ENCODE data around the gene PRDM16.
"Not testable (repeated sequence)": the region's sequence is repeated elsewhere in the genome, so short reads cannot be mapped to it uniquely, and the experiment has no call there.

PRDM16 gene

DNA sequence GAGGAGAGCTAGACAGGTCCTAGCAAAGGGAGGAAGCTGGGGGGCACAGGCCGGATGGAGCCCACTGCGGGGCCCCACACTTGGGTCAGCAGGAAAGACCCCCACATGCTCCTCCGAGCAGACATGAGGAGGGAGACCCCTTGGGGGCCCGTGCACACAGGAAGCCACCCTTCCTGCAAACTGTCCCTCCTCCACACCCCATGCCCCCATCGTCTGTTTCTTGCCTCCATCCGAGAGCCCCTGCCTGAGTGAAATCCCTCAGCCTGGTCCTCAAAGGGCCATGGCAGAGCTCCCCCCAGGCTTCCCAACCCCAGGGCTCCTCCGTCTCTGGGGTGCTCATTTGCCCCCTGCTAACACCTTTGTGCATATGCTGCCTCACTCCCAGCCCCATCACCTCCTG, 168.0 kb downstream of the PRDM16 start:
- no peak for DNase-seq

DNA sequence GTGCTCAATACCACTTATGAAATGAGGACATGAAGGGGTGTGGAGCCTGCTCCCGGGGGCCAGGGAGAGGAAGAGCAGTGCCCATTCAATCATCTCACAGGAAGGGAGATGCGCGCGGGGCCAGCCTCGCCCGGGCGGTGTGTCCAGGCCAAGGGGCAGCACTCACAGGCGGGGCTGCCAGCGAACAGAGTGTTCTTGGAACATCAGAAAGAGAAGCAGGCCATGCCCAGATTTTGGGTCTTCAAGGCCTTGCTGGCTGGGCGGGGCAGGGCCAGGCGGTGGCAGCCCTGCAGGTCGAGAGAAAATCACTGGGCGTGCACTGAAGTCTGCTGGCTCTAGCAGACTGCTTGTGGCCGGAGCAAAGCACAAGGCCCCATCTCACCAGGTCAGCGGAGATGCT, 168.6 kb downstream of the PRDM16 start:
- DNase-seq: no peak

DNA sequence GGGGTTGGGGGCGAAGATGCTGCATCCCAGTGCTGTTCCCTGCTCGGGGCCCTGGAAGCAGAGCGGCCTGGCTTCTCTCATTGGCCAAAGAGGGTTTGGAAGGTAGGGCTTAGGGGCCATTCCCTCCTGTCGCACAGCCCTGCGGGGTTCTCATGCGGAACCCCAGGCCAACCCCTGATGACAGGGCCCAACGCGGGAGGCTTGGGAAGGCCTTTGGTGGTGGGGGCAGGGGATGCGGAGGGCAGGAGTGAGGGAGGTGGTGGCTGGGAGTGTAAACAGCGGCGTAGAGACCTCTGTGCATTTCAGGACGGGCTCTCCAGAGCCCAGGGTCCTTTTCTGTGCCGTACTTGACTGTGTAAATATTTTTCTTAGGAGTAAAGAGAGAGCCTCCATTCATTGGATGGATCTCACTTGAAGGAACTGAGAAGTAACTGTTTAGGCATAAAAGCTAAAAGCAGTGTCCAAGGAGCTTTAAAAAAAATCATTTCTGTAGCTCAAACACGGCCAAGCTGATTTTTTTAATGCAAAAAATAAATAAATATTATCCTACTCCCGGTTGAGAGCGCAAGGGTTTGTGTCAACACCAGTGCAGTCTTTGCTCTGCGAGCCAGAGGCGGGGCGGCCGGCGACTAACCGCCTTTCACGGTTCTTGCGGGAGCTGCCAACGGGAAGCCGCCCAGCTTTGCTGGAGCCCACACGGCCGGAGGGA, 169.1 kb downstream of the PRDM16 start:
- no peak for DNase-seq

DNA sequence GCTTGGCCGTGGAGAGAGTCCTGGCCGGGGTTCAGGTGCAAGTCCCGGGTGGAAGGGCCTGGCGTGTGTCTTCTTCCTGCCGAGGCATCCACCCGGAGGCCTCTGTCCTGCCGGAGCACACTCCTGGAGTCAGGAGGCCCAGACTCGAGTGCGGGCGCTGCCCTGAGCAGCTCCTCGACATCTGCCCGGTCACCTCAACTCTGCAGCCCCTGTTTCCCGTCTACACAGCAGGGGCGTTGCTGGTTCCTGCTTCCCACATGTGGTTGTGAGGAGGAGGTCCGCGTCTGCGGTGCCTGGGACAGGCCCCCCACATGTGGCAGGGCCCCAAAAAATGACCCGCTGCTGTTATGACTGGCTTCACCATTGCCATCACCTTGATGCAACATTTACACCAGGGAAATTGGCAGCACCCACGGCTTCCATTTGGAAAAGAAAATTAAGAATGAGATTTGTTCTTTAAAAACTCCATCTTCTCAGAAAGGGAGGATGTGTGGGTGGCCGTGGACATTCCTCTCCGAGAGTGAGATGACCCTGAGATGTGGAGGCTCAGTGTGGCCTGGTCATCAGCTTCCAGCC, 169.8 kb downstream of the PRDM16 start:
- no peak for DNase-seq

DNA sequence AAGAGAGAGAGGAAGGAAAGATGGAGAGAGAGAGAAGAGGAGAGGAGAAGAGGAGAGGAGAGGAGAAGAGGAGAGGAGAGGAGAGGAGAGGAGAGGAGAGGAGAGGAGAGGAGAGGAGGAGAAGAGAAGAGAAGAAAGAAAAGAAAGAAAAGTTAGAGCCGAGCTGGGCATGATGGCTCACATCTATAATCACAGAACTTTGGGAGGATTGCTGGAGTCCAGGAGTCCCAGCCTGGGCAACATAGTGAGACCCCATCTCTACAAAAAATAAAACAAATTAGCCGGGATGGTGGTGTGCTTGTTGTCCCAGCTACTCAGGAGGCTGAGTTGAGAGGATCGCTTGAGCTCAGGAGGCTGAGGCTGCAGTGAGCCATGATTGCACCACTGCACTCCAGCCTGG, 171.0 kb downstream of the PRDM16 start:
- DNase-seq: not testable (repeated sequence)

DNA sequence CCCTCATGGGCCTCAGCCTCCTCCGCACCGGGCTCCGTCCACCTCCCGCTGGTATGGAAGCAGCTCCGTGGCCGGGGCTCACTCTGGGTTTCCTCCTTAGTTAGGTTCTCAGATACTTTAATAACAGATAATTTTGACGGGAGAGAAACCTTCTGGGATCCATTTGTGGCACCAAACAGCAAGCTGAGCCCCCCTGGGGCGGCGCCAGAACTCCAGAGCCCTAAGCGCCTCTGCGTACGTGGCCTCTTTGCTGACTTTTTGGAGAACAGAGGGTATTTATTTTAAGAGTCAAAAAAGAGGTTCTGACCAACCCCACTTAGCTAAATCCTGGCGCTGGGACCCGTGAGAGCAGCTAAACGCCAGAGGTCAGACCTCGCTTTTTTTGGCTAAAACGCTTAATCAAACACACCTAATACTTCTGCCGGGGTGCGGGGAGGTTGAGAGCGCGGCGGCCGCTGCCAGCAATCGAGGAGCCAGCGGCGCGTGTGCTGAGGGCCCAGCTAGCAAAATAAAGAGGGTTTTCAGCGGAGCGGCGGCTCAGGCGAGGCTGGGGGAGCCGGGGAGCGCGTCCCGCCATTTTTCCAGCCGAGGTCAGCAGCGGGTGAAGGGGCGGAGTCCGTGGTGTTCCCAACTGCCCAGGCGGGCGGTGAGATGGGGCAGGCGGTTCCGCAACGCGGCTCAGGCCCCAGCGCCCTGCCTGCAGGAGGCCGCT, 171.7 kb downstream of the PRDM16 start:
- DNase-seq: no peak

DNA sequence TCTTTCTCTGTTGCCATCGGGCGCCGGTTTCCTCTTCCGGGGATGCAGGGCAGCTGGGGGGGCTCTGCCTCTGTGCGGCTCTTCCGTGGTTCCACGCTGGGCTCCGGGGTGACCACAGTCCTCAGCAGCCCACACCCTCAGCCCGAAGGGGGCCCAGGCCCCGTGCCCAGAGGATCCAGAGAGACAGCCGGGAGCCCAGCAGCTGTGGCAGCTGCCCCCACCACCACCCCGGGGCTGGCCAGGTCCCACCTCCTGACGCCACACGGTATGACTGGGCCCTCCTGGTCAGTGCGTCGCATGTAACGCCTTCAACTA, 172.2 kb downstream of the PRDM16 start:
- DNase-seq: no peak

DNA sequence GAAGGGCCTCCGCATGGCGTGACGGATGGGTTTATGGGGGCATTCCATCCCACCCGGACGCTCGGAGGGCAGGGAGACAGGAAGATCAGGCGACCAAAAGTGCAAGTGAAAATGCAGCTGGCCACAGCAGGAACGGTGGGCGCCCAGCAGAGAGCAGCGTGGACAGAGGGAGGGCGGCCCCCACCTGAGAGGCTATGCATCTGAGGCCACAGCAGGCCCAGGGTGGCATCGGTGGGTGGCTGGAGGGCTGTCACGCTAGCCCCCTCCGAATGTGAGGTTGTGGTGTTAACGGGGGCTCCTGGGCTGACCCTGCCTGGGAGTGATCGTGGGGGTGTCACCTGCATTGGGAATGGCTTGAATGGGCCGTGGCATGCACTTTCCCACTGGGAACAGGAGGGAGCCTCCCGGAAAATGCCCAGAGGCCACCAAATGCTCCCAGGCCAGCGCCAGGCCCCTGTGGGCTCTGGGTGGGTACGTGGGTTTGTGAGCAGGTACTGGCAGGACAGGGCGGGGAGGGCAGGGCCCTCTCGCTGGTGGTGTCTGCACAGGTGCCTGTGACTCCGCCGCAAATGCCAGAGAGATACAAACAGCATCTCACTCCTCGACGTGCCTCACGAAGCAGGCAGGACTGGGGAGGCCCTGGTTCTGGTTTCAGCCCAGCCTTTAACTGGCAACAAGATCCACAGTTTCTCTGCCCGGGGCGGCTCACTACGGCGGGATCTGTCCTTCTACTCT, 172.8 kb downstream of the PRDM16 start:
- DNase-seq: no peak

DNA sequence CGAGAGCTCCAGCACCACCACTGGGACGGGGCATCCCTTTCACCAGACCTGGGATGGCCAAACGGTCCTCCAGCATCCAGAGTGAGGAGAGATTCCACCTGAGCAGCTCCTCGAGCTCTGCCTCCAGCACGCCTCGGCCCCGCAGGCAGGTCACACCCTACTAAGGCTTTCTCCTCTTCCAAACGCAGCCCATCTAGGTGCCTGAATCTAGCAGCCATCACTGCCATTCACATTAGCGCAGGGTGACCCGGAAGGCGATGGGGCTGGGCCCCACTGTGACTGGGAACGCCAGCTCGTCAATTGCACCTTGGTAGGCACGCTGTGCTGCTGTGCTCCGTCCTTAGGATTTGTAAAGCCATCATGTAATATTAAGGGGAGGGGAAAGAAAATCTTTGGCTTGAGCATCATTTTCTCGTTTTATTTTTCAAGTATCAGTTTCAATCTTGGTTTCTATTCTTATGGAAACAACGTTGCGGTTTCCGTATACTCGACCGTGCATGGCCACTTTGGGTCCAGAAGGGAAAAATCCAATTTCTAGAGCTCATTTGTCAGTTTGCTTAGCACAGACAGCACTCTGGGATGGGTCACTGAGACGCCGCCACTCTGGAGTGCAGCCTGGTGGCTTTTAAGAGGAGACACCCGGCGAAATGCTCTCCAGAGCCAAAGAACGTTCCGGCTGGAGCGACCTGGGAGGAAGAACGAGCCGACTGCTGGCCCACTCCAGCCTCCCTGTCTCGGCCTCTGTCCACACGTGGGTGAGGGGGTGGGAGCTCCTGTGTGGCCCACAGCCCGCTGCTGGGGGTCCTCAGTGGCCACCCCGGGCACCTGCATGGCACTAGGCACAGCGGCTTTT, 173.6 kb downstream of the PRDM16 start:
- no peak for DNase-seq

DNA sequence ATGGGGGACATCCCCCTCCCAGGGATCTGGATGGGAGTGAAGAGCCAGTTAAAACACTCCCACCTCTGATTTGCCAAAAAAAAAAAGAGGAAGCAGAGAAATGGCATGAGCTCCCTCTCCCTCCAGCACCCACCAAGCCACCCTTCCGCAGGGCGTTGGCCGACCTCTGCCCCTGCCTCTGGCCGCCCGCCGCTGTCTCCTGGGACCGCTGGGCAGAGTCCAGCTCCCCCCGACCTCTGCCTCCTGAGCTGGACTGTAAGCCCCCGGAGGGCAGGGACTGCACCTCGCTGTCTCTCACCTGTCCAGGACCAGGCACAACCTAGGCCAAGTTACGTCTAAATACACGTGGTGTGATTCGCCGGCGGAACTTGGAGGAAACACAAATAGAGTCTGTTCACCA, 174.3 kb downstream of the PRDM16 start:
- DNase-seq: no peak

DNA sequence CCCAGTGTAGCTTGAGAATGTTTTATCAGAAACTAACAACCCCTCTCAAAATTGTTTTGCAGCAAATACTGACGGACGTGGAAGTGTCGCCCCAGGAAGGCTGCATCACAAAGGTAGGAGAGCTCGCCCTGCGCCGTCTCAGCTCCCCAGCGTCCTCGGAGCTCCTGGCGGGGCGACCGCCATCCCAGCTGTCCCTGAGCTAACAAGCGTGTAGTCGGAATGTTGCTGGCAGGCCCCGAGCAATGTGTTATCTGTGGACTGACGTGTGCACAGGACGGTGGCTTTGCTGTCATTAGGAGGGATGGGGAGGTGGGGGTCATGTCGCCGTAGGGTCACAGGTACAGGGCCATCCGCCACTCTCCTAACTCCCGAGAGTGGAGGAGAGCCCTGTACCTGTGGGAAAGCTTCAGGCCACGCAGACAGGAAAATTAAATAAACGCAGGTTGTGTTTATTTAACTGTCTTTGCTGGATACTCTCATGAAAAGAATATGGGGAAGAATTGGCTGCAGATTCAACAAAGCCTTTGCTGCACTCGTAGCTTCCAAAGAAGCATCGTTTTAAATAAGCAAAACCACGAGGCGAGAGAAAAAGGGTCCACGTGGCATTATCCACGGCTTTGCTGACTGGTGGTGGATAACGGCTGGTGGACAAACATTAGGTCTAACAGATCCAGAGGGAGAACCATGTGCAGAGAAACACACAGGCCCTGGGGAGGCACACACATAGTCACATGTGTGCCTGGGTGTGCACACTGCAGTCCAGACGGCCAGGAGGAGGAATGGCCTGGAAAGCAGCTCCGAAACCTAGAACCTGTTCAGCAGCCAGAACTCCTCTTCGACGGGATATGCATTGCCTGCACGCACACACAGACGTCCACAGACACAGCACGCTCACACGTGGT, 175.3 kb downstream of the PRDM16 start:
- no peak for DNase-seq

DNA sequence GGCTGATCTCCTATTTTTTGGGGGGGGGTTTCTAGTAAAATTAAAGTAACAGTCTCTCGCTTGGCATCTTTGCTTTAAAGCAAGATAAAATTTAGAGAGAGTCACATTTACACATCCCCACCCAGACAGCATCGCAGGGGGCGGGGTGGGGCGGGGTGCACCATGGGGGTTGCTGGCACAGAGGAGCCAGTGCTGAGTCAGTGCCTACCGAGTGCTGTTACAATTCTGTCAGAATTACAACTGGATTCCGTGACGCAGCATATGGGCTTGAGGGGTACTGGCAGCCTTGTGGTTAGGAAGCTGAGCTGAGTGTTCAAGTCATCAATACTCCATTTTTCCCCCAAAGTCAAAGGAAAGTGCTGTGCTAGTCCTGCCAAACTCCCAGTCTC, 175.9 kb downstream of the PRDM16 start:
- no peak for DNase-seq

DNA sequence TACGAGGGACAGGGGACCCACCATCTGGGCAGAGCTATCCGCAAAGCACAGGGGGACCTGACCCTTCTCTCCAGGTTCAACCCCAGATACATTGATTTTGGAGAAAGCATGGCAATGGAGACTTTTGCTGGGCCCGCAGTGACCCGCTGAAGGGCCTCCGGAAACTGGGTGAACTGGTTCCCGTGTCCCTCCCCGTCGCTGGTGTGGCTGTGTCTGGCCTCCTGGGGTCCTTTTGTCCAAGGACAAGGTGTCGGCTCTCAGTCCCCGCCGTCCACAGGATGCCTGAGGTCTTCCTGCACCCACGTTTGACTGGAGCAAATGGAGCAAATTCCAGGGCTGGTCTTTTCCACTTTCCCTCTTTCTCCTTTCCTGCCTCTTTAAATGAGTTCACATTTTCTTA, 176.3 kb downstream of the PRDM16 start:
- no peak for DNase-seq

DNA sequence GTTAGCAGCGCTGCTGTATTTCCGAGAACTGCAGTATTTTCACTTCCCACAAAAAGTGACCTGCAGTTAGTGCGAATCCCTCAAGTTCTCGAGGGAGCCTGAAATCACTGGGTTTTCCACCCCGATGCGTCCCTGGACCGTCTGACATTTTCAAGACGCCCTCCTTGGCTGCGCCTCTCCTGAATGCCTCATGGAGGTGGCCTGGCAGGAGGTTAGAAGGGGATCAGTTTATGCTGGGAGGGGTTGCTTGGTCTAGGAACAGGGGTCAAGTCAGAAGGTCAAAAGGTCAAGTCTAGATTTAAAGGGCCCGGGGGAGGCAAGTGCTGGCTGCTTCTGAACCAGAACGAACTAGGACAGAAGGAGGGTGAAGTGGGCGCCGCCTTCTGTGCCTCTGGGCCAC, 176.8 kb downstream of the PRDM16 start:
- no peak for DNase-seq

DNA sequence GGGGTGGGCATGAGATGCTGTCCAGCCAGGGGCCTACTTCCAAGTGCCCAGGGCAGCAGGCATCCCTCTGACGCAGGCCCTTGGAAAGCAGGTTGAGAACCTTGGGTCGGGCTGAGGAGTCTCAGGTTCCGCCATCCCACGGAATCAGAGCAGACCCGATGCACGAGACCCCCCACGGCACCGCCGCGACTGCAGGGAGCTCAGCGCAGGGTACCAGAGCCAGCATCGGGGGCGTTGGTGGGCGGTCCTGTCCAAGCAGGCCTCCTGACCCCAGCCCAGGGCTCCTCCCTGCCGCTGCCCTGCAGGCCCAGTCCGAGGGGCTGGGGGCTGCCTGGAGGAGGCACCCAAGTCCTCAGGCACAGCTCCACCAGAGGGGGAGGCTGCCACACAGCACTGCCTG, 177.2 kb downstream of the PRDM16 start:
- DNase-seq: no peak

DNA sequence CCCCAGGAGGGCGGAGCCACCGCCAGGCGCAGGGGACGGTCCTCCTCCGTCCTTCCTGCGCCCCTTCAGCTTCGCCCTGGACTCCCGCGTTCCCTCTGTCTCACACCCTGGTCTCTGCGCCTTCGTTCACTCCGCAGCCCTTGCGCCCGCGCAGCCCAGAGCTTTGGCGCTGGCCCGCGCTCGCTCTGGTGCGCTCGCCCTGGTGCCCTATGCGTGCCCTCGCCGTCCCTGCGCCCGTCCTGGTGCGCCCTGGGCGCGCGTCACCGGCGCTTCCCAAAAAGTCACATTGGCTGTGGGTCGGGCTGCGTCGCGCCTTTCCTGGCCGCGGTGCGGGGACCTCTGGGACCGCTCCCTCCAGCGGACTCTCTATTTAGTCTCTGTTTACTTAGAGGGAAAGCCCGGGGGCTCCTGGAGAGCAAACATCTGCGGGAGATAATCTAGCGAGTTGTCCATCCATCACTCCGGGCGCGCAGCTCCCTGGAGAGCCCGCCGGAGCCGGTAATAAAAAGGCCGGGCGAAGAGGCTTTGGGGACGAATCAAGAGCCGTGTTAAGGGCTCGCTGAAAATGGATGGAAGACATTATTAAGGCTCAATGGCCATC, 178.6 kb downstream of the PRDM16 start:
- DNase-seq: no peak

DNA sequence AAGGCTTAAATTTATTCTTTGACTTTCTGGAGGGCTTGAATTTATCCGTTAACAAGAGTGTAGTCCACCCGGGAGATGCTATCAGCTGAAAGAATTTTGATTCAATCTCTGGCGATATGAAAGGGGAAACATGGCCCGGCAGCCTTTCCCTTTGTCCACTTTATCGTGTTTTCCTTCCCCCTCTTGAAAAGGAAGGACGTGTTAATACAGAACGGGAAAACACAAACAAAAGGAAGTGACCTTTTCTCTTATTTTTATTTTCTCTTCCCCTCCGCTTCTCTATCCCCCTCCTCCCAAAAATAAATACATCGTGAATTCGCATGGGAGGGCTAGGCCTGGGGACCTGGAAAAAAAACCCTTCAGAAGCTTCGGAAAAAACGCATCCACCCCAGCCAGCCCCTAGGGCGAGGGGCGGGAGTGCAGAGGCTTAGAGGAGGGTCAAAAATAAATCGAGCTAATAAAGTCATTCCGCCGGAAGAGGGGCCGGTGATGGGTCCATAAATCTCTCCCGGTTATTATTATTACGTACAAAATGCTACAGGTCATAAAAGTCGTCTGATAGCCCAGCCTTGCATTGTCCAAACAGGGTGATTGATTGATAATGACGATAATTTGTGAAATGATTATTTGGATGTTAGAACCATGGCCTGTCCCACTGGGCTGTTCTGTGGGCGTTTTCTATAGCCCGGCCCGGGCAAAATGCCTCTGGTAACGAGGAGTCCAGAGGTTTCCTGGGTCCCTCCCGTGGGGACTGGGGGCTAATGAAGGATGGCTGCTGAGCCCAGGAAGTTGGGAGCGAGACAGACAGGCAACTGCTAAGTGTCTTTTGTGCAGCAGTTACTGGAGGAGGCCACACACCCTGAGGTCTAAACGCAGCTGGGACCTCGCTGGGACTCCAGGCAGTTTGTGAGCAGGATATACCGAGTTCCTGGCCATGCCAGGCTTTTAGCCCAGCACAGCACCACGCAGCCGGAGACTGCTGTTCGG, 179.4 kb downstream of the PRDM16 start:
- DNase-seq: no peak

DNA sequence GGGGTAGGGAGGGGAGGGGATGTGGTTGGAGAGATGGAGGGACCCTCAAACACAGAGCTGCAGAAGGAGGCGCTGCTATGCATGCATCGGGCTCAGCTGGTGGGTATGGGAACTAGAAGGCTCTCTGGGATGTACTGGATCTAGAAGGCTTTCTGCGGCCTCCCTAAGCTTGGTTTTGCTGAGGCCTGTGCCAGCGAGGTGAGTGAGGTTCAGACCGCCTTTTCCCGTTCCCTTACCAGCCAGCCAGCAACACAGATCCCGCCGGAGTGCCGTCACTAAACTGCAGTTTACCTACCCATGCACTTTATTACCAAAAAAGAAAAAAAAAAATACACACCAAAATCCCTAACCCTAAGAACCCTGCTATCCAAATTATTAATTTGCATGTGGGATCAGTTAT, 180.2 kb downstream of the PRDM16 start:
- no peak for DNase-seq

DNA sequence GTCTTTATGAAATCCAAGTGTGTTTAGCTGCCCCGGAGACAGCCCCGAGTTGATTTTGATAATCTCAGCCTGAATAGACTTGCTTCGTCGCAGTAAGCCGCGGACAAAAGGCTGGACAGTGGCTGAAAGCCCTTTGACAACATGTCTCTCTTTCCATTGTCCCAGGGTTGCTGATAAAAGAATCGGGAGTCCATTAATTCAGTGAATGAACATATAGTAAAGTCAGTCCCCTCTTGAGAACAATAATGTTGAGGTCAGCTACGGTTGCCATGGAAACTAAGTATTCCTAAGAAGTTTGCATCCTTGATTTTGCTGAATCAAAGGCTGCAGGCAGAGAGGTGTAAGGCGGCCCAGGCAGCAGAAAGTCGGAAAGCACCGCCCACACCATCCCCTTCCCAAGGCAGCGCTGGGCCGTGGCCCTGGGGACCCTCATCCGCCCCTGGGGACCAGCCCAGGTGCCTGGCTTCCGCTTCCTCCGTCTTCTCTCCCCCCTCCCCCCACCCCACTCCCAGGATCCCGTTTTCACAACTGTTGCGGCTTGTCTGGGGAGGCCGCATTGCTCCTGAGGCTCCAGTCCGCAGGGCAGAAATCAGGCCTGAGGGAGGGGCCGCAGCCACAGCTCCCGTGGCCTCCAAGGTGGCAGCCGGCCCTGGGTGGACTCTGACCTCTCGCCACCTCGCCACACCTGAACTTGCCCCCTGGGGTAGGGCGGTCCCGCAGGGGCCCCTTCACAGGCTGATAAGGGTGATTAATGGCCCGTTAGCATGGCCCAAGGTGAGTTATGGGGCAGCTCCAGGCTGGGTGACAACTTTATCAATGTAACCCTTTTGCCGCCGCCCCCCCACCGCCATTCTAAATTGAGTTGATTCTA, 180.9 kb downstream of the PRDM16 start:
- no peak for DNase-seq
